Myocyte (in vitro differentiated cells): ENCODE results near the gene CYSRT1. TPM values are rescaled to one million over a fixed set of nuclear protein-coding genes. Genes with fewer than 3 reads are reported as not detected.

ENCODE experiments used
- DNase-seq: peaks from one replicate; pipeline ENCODE4 v3.0.0-alpha.2; 2012; ENCODE audit warnings: low read depth
- total RNA-seq: library from RNA; depleted of rRNA; stranded (reverse); fragments of >200 nt; gene quantifications from 2 replicates; pipeline ENCODE4 v1.2.3, GENCODE V29; 2014

The CYSRT1 gene
- total RNA-seq, 1 donor from 2014 or later, result 2.0 TPM

- peak; percentile 78 for DNase-seq
These were observed 35.4 kb upstream of the CYSRT1 start for GRCh38 chr9:137189297-137190295.

- peak; percentile 85 for DNase-seq
These were observed 34.6 kb upstream of the CYSRT1 start for GRCh38 chr9:137190315-137190856.

- DNase-seq, result no peak
These were observed 33.7 kb upstream of the CYSRT1 start for GRCh38 chr9:137191245-137191644.

GRCh38 chr9:137191691-137192447, 33.1 kb upstream of the CYSRT1 start:
- no peak for DNase-seq

- DNase-seq, result no peak
These were observed 32.6 kb upstream of the CYSRT1 start for GRCh38 chr9:137192448-137192780.

- no peak for DNase-seq
These were observed 32.1 kb upstream of the CYSRT1 start for GRCh38 chr9:137192859-137193258.

GRCh38 chr9:137193771-137194170, 31.2 kb upstream of the CYSRT1 start:
- DNase-seq, result no peak

- peak; percentile 25 for DNase-seq
These were observed 30.6 kb upstream of the CYSRT1 start for GRCh38 chr9:137194388-137194787.

GRCh38 chr9:137194909-137195308, 30.1 kb upstream of the CYSRT1 start:
- no peak for DNase-seq

- no peak for DNase-seq
These were observed 29.3 kb upstream of the CYSRT1 start for GRCh38 chr9:137195525-137196220.

- DNase-seq, result peak; percentile 23
These were observed 26.7 kb upstream of the CYSRT1 start for GRCh38 chr9:137198051-137198901.

- DNase-seq, result no peak
These were observed 26.1 kb upstream of the CYSRT1 start for GRCh38 chr9:137198902-137199283.

GRCh38 chr9:137199411-137200121, 25.4 kb upstream of the CYSRT1 start:
- DNase-seq, result no peak

GRCh38 chr9:137200311-137201204, 24.4 kb upstream of the CYSRT1 start, which contains the start of gene TPRN:
TSS of gene TPRN (minus strand) at chr9:137200741. CDS start at chr9:137200711, 30 bp downstream.
- peak; percentile 100 for DNase-seq

- no peak for DNase-seq
These were observed 23.6 kb upstream of the CYSRT1 start for GRCh38 chr9:137201205-137201868.

GRCh38 chr9:137202966-137203365, 22.0 kb upstream of the CYSRT1 start:
- no peak for DNase-seq

- DNase-seq, result no peak
These were observed 20.2 kb upstream of the CYSRT1 start for GRCh38 chr9:137204731-137205125.
